HG02852 (cell line): Measurements from ENCODE around the gene HOXA5.

ENCODE experiments used
- ATAC-seq: cut with Tn5 transposase; IDR thresholded peaks from one replicate; pipeline ENCODE4 v1.9.1; 2021; ENCODE audit warnings: mild to moderate bottlenecking, moderate library complexity; ENCODE audit not compliant: unreplicated experiment

Gene HOXA5

GRCh38 chr7:27138472-27138871 is 5.0 kb downstream of the HOXA5 start:
- no peak for ATAC-seq

- ATAC-seq: no peak
Observed at GRCh38 chr7:27137640-27138315, 5.7 kb downstream of the HOXA5 start.

GRCh38 chr7:27134392-27134791 is 9.1 kb downstream of the HOXA5 start:
- peak; percentile 51 for ATAC-seq

GRCh38 chr7:27133409-27134231 is 9.9 kb downstream of the HOXA5 start:
- no peak for ATAC-seq

- no peak for ATAC-seq
Observed at GRCh38 chr7:27132978-27133377, 10.5 kb downstream of the HOXA5 start.

GRCh38 chr7:27132214-27132613 is 11.3 kb downstream of the HOXA5 start:
- ATAC-seq: no peak

- ATAC-seq: no peak
Observed at GRCh38 chr7:27131390-27131819, 12.1 kb downstream of the HOXA5 start.

GRCh38 chr7:27130540-27131389 is 12.7 kb downstream of the HOXA5 start, which contains the start of gene HOXA4:
Gene HOXA4 (minus strand): TSS chr7:27130757. CDS start chr7:27130733, 24 bp downstream.
- ATAC-seq: no peak

GRCh38 chr7:27129729-27130539 is 13.5 kb downstream of the HOXA5 start:
- no peak for ATAC-seq

- no peak for ATAC-seq
Observed at GRCh38 chr7:27128776-27129728, 14.4 kb downstream of the HOXA5 start.

GRCh38 chr7:27128034-27128433 is 15.4 kb downstream of the HOXA5 start:
- ATAC-seq: no peak

GRCh38 chr7:27126596-27127327 is 16.7 kb downstream of the HOXA5 start:
- no peak for ATAC-seq

GRCh38 chr7:27125986-27126394 is 17.5 kb downstream of the HOXA5 start:
- no peak for ATAC-seq

GRCh38 chr7:27124902-27125689 is 18.4 kb downstream of the HOXA5 start:
- ATAC-seq: no peak

- no peak for ATAC-seq
Observed at GRCh38 chr7:27124096-27124901, 19.2 kb downstream of the HOXA5 start.

GRCh38 chr7:27123477-27124053 is 19.9 kb downstream of the HOXA5 start:
- no peak for ATAC-seq
